OCI-LY1 (cell line): ENCODE data around the gene LSMEM2.

Experiments used
- CTCF ChIP-seq: fragments of 200-600 bp; sonication (generic), shearing (Covaris generic); IDR thresholded peaks from 2 replicates; pipeline ENCODE4 v1.5.1; 2017; ENCODE audit warnings: mild to moderate bottlenecking, antibody characterized with exemption, low read length, moderate library complexity, mixed read lengths
- EZH2 ChIP-seq: fragments of 200-600 bp; sonication (generic), shearing (Covaris generic); IDR thresholded peaks from 2 replicates; pipeline ENCODE4 v1.8.0; 2017; ENCODE audit warnings: borderline replicate concordance, mixed run types, mild to moderate bottlenecking, antibody characterized with exemption, low read length, moderate library complexity, mixed read lengths

GRCh38 chr3:50264383-50264963, 14.4 kb upstream of the LSMEM2 start:
- no peak for TF ChIP-seq CTCF
- no peak for TF ChIP-seq EZH2
